Stimulated activated CD8-positive, alpha-beta memory T cell treated with anti-CD3 and anti-CD28 coated beads, Interleukin-7, amount 100 ng/mL, for 4 hours (primary cell): ENCODE measurements around the gene PCK2.
"Not testable (repeated sequence)": the region's sequence is repeated elsewhere in the genome, so short reads cannot be mapped to it uniquely, and the experiment has no call there.

Experiments
- DNase-seq, 2 donors: peaks; one replicate each; pipeline ENCODE4 v3.0.0-alpha.2; 2020; ENCODE audit warnings: low read depth in 2 of 2

Gene PCK2

GRCh38 chr14:24095271-24096068 is 1.4 kb downstream of the PCK2 start:
- peak; percentile 35 to 45 for DNase-seq

DNA sequence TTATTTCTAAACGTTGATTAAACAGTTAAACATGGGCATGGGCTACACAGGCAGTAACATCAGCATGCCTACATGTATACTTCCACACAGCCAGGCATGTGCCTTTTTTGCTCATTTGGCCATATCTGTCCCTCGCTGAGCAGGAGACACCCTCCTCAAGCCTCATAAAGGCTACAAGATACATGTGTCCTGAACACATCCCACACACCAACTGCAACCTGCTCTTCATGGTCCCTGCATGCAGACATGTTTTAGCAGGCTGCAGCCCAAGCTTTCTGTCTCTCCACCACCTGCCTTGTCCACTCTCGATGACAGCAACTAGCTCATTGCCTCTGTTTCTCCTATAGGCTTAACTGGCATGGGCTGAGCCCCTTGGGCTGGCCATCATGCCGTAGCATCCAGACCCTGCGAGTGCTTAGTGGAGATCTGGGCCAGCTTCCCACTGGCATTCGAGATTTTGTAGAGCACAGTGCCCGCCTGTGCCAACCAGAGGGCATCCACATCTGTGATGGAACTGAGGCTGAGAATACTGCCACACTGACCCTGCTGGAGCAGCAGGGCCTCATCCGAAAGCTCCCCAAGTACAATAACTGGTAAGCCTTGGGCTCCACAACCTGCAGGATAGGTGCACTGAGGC is 2.6 kb downstream of the PCK2 start:
- no peak for DNase-seq

GRCh38 chr14:24098229-24098926 is 4.3 kb downstream of the PCK2 start:
- no peak for DNase-seq

- DNase-seq: no peak
Observed at GRCh38 chr14:24098927-24099813, 5.1 kb downstream of the PCK2 start.

- no peak for DNase-seq
Observed at GRCh38 chr14:24100197-24100981, 6.3 kb downstream of the PCK2 start.

GRCh38 chr14:24100982-24101494 is 6.9 kb downstream of the PCK2 start:
- no peak for DNase-seq

DNA sequence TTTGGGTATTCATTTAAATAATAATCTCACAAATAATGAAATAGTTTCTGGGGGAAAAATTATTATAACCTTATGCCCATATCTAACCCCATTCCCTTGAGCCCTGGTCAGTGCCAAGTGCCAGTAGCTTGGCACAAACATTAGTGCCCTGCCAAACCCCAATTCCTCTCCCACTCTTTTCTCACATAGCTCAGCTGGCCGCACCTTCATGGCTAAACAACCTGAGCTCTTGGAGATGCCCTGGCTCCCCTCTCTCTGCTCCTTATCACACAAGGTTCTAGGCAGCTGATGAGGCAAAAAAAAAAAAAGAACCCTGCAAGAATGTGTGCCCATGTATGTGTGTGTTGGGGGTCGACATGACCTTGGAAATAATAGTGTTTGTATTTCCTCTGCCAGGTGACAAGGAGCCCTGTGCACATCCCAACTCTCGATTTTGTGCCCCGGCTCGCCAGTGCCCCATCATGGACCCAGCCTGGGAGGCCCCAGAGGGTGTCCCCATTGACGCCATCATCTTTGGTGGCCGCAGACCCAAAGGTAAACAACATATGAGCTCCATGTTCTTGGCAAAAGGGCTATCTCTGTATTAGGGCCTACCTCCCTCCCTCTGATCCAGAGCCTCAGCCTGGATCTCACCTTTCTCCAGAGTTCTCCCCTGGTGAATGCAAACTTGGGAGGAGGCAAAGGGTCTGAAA is 8.4 kb downstream of the PCK2 start:
- no peak for DNase-seq

GRCh38 chr14:24103451-24103850 is 9.3 kb downstream of the PCK2 start:
- no peak for DNase-seq

- not testable (repeated sequence) for DNase-seq
Observed at GRCh38 chr14:24105609-24106239, 11.6 kb downstream of the PCK2 start.

- no peak for DNase-seq
Observed at GRCh38 chr14:24106672-24107271, 12.7 kb downstream of the PCK2 start.

DNA sequence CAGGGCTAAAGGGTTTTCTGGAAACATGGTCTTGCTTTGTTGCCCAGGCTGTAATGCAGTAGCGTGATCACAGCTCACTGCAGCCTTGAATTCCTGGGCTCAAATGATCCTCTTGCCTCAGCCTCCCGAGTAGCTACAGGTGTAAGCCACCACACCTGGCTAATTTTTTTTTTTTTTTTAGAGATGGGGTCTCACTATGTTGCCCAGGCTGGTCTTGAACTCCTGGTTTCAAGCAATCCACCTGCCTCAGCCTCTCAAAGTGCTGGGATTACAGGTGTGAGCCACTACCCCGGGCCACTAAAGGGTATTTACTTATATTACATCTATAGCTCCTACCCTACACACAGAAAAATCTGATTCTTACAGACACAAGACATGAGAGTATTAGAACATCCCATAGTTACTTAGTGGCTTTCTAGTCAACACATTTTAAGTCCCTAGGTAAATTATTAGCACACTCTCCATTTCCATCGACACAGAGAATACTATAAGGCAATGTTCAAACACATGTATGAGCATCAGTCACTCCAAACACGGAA is 14.3 kb downstream of the PCK2 start:
- DNase-seq: no peak

DNA sequence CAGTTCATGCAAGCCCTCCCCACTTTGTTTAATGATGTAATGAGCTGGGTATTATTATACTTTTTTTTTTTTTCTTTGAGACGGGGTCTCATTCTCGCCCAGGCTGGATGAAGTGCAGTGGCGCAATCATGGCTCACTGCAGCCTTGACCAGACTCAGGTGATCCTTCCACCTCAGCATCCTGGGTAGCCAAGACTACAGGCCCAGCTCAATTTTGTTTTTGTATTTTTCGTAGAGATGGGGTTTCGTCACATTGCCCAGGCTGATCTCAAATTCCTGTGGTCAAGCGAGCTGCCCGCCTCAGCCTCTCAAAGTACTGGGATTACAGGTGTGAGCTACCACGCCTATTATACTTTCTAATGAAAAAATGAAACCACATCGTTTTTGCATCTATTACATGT is 15.9 kb downstream of the PCK2 start:
- no peak for DNase-seq

DNA sequence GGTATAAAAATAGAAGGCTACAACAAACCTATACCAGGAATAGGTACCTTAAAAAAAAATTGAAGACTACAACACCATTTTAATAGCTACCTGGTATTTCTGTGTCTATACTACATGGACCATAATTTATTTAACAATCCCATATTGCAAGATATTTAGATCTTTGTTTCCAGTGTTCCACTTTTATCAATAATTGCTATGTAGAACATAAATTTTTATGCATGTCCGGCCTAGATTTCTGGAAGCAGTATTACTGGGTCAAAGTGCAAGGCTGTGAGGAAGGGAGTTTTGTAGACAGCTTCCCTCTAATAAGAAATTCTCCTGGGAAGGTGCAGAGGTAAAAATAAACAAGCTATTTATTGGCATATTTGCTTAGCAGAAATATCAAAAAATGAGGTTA is 16.4 kb downstream of the PCK2 start:
- DNase-seq: no peak

DNA sequence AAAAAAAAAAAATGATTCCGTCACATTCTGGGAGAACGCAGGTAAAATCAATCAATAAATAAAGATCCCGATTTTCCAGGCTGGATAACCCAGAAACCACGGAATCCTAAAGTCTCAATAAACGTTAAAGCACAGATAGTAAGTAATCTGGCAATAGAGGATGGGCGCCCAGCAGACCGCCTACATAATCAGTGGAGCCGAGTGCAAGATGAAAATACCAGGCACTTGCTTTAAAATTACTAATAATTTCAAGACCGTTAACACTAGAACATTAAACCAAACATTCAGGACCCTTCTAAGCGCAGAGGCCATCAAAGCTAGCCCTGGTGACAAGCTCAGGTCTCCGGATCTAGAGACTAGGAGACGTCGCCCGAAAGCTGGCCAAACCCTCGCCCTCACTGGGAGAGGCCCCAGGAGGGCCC is 19.3 kb downstream of the PCK2 start:
- no peak for DNase-seq

DNA sequence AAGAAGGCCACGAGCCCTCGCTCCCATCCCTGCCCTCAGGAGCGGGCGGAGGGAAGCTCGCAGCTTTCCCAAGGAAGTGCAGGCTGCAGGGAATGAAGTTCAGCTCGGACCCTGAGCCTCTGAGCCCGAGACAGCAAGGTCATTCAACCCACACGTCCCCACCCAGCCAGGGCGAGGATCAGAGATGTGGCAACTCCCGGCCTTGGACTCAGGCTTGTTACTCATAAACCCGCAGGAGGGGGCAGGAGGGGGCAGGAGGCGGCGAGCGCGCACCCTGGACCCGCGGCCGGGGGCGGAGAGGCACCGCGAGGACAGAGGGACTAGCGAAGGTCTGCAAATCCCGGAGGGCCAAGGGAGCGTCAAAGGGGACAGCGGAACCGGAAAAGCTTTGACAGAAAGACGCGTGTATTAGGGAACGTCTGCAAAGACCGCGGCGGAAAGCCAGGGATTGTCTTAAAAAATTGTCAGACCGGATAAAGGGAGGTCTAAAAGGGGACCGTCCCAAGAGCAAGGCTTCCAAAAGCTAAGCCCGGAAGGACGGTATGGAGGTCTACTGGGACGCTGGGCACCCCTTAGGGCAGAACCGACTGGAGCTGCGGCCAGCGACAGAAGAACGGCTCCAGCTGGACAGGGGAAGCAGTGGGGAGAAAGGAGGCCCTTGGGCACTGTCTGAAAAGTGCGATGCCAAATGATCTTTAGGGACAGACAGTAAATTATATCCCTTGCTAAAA is 19.9 kb downstream of the PCK2 start:
- peak; percentile 58 to 61 for DNase-seq

- DNase-seq: peak; percentile 98 to 99
Observed at GRCh38 chr14:24114532-24115421, 20.7 kb downstream of the PCK2 start, which contains the start of the genes DCAF11 and NRL. DCAF11 (plus strand) TSS chr14:24114777; CDS start chr14:24115595, 818 bp downstream. NRL (minus strand) TSS chr14:24114949; CDS start chr14:24082848, 32,101 bp downstream.
